Astrocyte (in vitro differentiated cells and primary cell): ENCODE data around the gene NLRP4. TPM values are rescaled to one million over a fixed set of nuclear protein-coding genes. Genes with fewer than 3 reads are reported as not detected.

Experiments used
- DNase-seq: peaks from one replicate; pipeline ENCODE4 v3.0.0-alpha.2; 2010; ENCODE audit warnings: low read depth
- FAIRE-seq: peaks from 2 replicates; lab custom pipeline; 2011; peaks lifted over from hg19 to GRCh38; lab: Jason Lieb, UNC
- H2AFZ ChIP-seq: 2 replicates; pipeline ENCODE4 v1.6.0; 2012; ENCODE audit warnings: low read depth, low read length, inconsistent platforms
- H3K27ac ChIP-seq: 2 replicates; pipeline ENCODE4 v1.5.1; 2011; ENCODE audit warnings: low read depth, low read length, inconsistent platforms
- H3K27me3 ChIP-seq: 2 replicates; pipeline ENCODE4 v1.6.0; 2011; ENCODE audit warnings: low read length, inconsistent platforms; ENCODE audit not compliant: insufficient read depth
- H3K36me3 ChIP-seq: 2 replicates; pipeline ENCODE4 v1.5.1; 2011; ENCODE audit warnings: low read length, inconsistent platforms; ENCODE audit not compliant: insufficient read depth
- H3K4me1 ChIP-seq: 2 replicates; pipeline ENCODE4 v1.5.1; 2011; ENCODE audit warnings: low read length, inconsistent platforms; ENCODE audit not compliant: insufficient read depth
- H3K4me2 ChIP-seq: 2 replicates; pipeline ENCODE4 v1.6.0; 2012; ENCODE audit warnings: low read length, inconsistent platforms
- H3K4me3 ChIP-seq: 2 replicates; pipeline ENCODE4 v1.5.1; 2011; ENCODE audit warnings: low read depth, mild to moderate bottlenecking, low read length, inconsistent platforms; ENCODE audit not compliant: insufficient read depth
- H3K79me2 ChIP-seq: 2 replicates; pipeline ENCODE4 v1.6.0; 2012; ENCODE audit warnings: mild to moderate bottlenecking, low read length, inconsistent platforms; ENCODE audit not compliant: insufficient read depth
- H3K9ac ChIP-seq: 2 replicates; pipeline ENCODE4 v1.6.0; 2012; ENCODE audit warnings: mild to moderate bottlenecking, low read length, inconsistent platforms
- H3K9me3 ChIP-seq: 2 replicates; pipeline ENCODE4 v1.5.1; 2012; ENCODE audit warnings: low read depth, mild to moderate bottlenecking, low read length, inconsistent platforms; ENCODE audit not compliant: insufficient read depth
- H4K20me1 ChIP-seq: 2 replicates; pipeline ENCODE4 v1.6.0; 2012; ENCODE audit warnings: low read length, inconsistent platforms; ENCODE audit not compliant: insufficient read depth
- H3K27ac Mint-ChIP-seq: one replicate; pipeline ENCODE4 v1.8.0; 2021; ENCODE audit warnings: mild to moderate bottlenecking, mixed read lengths; ENCODE audit not compliant: unreplicated experiment
- H3K27me3 Mint-ChIP-seq: one replicate; pipeline ENCODE4 v1.8.0; 2021; ENCODE audit warnings: low read depth, mixed read lengths; ENCODE audit not compliant: unreplicated experiment
- H3K36me3 Mint-ChIP-seq: one replicate; pipeline ENCODE4 v1.8.0; 2021; ENCODE audit warnings: low read depth, mixed read lengths; ENCODE audit not compliant: unreplicated experiment
- H3K4me1 Mint-ChIP-seq: one replicate; pipeline ENCODE4 v1.8.0; 2021; ENCODE audit warnings: low read depth, mixed read lengths; ENCODE audit not compliant: unreplicated experiment
- H3K4me3 Mint-ChIP-seq: one replicate; pipeline ENCODE4 v1.8.0; 2021; ENCODE audit warnings: mild to moderate bottlenecking, moderate library complexity, mixed read lengths; ENCODE audit not compliant: unreplicated experiment
- H3K9me3 Mint-ChIP-seq: one replicate; pipeline ENCODE4 v1.8.0; 2021; ENCODE audit warnings: mild to moderate bottlenecking, mixed read lengths; ENCODE audit not compliant: unreplicated experiment
- CTCF ChIP-seq: IDR thresholded peaks from 2 replicates; pipeline ENCODE4 v1.5.1; 2011; ENCODE audit warnings: low read depth, mild to moderate bottlenecking, inconsistent platforms, low read length, moderate library complexity; ENCODE audit not compliant: insufficient read depth
- EZH2 ChIP-seq: IDR thresholded peaks from 2 replicates; pipeline ENCODE4 v1.6.1; 2012; ENCODE audit warnings: mild to moderate bottlenecking, low read length, inconsistent platforms; ENCODE audit not compliant: insufficient read depth
- total RNA-seq: library from RNA; stranded (reverse); gene quantifications from 2 replicates; pipeline ENCODE4 v1.2.1, GENCODE V29; 2021

The NLRP4 gene
- total RNA-seq, 1 donor from 2014 or later: not detected

- H3K9ac ChIP-seq: no peak overlapping the region
- H3K36me3 ChIP-seq: no peaks in the 10 kb centered on the region
- H3K9me3 ChIP-seq: peaks cover 8% of the 10 kb centered on the region
- H3K27me3 ChIP-seq: no peaks in the 10 kb centered on the region
- H3K27me3 Mint-ChIP-seq: no peaks in the 10 kb centered on the region
- H4K20me1 ChIP-seq: no peaks in the 10 kb centered on the region
- H3K4me1 Mint-ChIP-seq: no peaks in the 10 kb centered on the region
- DNase-seq: no peak
- H3K79me2 ChIP-seq: no peaks in the 10 kb centered on the region
- H3K4me3 Mint-ChIP-seq: no peak overlapping the region
- no peak for FAIRE-seq
- TF ChIP-seq EZH2: no peak
- no peak for TF ChIP-seq CTCF
- H3K9me3 Mint-ChIP-seq: peaks cover 31% of the 10 kb centered on the region
- H3K4me1 ChIP-seq: no peaks in the 10 kb centered on the region
- no peak overlapping the region for H3K4me3 ChIP-seq
- H3K36me3 Mint-ChIP-seq: no peaks in the 10 kb centered on the region
- H2AFZ ChIP-seq: no peak overlapping the region
- no peak overlapping the region for H3K27ac ChIP-seq
- H3K4me2 ChIP-seq: no peak overlapping the region
- no peak overlapping the region for H3K27ac Mint-ChIP-seq
Measured at GRCh38 chr19:55857974-55858373, 21.6 kb downstream of the NLRP4 start.

- Histone ChIP-seq H3K4me1 (no peaks in the 10 kb centered on the region), H3K36me3 (no peaks in the 10 kb centered on the region), H3K27ac (no peak overlapping the region), H3K79me2 (no peaks in the 10 kb centered on the region), H3K9me3 (peaks cover 8% of the 10 kb centered on the region), H2AFZ (no peak overlapping the region), H3K9ac (no peak overlapping the region), H3K4me3 (no peak overlapping the region), H3K4me2 (no peak overlapping the region), H4K20me1 (no peaks in the 10 kb centered on the region), H3K27me3 (no peaks in the 10 kb centered on the region)
- peaks cover 28% of the 10 kb centered on the region for H3K9me3 Mint-ChIP-seq
- no peaks in the 10 kb centered on the region for H3K4me1 Mint-ChIP-seq
- H3K27ac Mint-ChIP-seq: no peak overlapping the region
- no peaks in the 10 kb centered on the region for H3K36me3 Mint-ChIP-seq
- no peak for FAIRE-seq
- DNase-seq: no peak
- H3K27me3 Mint-ChIP-seq: no peaks in the 10 kb centered on the region
- no peak overlapping the region for H3K4me3 Mint-ChIP-seq
- no peak for TF ChIP-seq CTCF
- no peak for TF ChIP-seq EZH2
Measured at GRCh38 chr19:55858401-55858800, 22.1 kb downstream of the NLRP4 start.

- H3K4me2 ChIP-seq: no peak overlapping the region
- no peaks in the 10 kb centered on the region for H3K36me3 ChIP-seq
- H2AFZ ChIP-seq: no peak overlapping the region
- H3K4me1 ChIP-seq: no peaks in the 10 kb centered on the region
- Mint-ChIP-seq H3K27ac (no peak overlapping the region), H3K4me3 (no peak overlapping the region), H3K36me3 (no peaks in the 10 kb centered on the region), H3K4me1 (no peaks in the 10 kb centered on the region), H3K27me3 (no peaks in the 10 kb centered on the region), H3K9me3 (peaks cover 26% of the 10 kb centered on the region)
- no peaks in the 10 kb centered on the region for H3K27me3 ChIP-seq
- H3K9ac ChIP-seq: no peak overlapping the region
- FAIRE-seq (no peak), DNase-seq (no peak)
- H4K20me1 ChIP-seq: no peaks in the 10 kb centered on the region
- no peak overlapping the region for H3K27ac ChIP-seq
- peaks cover 8% of the 10 kb centered on the region for H3K9me3 ChIP-seq
- H3K4me3 ChIP-seq: no peak overlapping the region
- no peaks in the 10 kb centered on the region for H3K79me2 ChIP-seq
- TF ChIP-seq EZH2: no peak
- TF ChIP-seq CTCF: no peak
Measured at GRCh38 chr19:55858969-55859368, 22.6 kb downstream of the NLRP4 start.
